Urinary bladder (tissue), 4 donors: Measurements from ENCODE around the gene IL13RA1. TPM values are rescaled to one million over a fixed set of nuclear protein-coding genes. Genes with fewer than 3 reads are reported as not detected.
"Not testable (repeated sequence)": the region's sequence is repeated elsewhere in the genome, so short reads cannot be mapped to it uniquely, and the experiment has no call there.

ENCODE experiments used
- DNase-seq: peaks from one replicate; pipeline ENCODE4 v3.0.0-alpha.2; 2015; ENCODE audit errors: extremely low spot score
- H3K27ac ChIP-seq: one replicate; pipeline ENCODE4 v1.5.1; 2013; ENCODE audit warnings: low read depth, mild to moderate bottlenecking, moderate library complexity
- H3K36me3 ChIP-seq: one replicate; pipeline ENCODE4 v1.6.1; 2013; ENCODE audit warnings: mild to moderate bottlenecking, moderate library complexity; ENCODE audit not compliant: insufficient read depth
- H3K4me1 ChIP-seq: one replicate; pipeline ENCODE4 v1.6.1; 2013; ENCODE audit warnings: mild to moderate bottlenecking, moderate library complexity; ENCODE audit not compliant: insufficient read depth
- H3K4me3 ChIP-seq: one replicate; pipeline ENCODE4 v1.5.1; 2013; ENCODE audit warnings: low read depth, low read length
- WGBS: extraction: QIAGEN DNeasy Blood & Tissue Kit; methylation state at CpG from one replicate; pipeline ENCODE4 v1.1.7; 2013; 5-methylcytosine and 5-hydroxymethylcytosine counted together
- polyA plus RNA-seq: library from polyadenylated mRNA; stranded (reverse); fragments of 200-250 nt; gene quantifications from one replicate; pipeline ENCODE4 v1.2.3, GENCODE V29; 2013
- total RNA-seq: library from RNA; depleted of rRNA; stranded (reverse); fragments of >200 nt; gene quantifications from one replicate; pipeline ENCODE4 v1.2.3, GENCODE V29; 2014
- donor health status: healthy with polysubstance abuse.
- donor health status: healthy.

The IL13RA1 gene
- 36.7 TPM for total RNA-seq
- 30.1 TPM for polyA plus RNA-seq

GRCh38 chrX:118726887-118727685 is at the start of gene IL13RA1:
Gene IL13RA1, plus strand, starts transcription at chrX:118727606. Its CDS starts 33 bp downstream, at chrX:118727639.
- peak within 1 kb of the TSS; percentile 84 for H3K4me3 ChIP-seq
- peak within 1 kb of the TSS; percentile 73 for H3K27ac ChIP-seq
- DNase-seq, result no peak
- no peaks in the 10 kb centered on the region for H3K36me3 ChIP-seq
- H3K4me1 ChIP-seq, result no peaks in the 10 kb centered on the region
- WGBS, result 4% methylated on average over 54 of the region's 56 CpGs

- Histone ChIP-seq H3K4me1 (no peaks in the 10 kb centered on the region), H3K27ac (no peak overlapping the region), H3K4me3 (no peak overlapping the region), H3K36me3 (no peaks in the 10 kb centered on the region)
- DNase-seq, result no peak
- 93% methylated on average over 1 of the region's 1 CpG for WGBS
Observed at GRCh38 chrX:118679290-118679689, 48.1 kb upstream of the IL13RA1 start.

GRCh38 chrX:118682258-118683014 is 45.0 kb upstream of the IL13RA1 start:
- no peak for DNase-seq
- Histone ChIP-seq H3K27ac (no peak overlapping the region), H3K4me3 (no peak overlapping the region), H3K36me3 (no peaks in the 10 kb centered on the region), H3K4me1 (no peaks in the 10 kb centered on the region)
- 45% methylated on average over 2 of the region's 2 CpGs for WGBS

- no peaks in the 10 kb centered on the region for H3K36me3 ChIP-seq
- 67% methylated on average over 3 of the region's 3 CpGs for WGBS
- no peak overlapping the region for H3K27ac ChIP-seq
- H3K4me1 ChIP-seq, result no peaks in the 10 kb centered on the region
- H3K4me3 ChIP-seq, result no peak overlapping the region
- no peak for DNase-seq
Observed at GRCh38 chrX:118685393-118685792, 42.0 kb upstream of the IL13RA1 start.

- no peak for DNase-seq
- WGBS, result 93% methylated on average over 3 of the region's 3 CpGs
- no peaks in the 10 kb centered on the region for H3K4me1 ChIP-seq
- no peak overlapping the region for H3K27ac ChIP-seq
- no peaks in the 10 kb centered on the region for H3K36me3 ChIP-seq
- H3K4me3 ChIP-seq, result no peak overlapping the region
Observed at GRCh38 chrX:118688935-118689334, 38.5 kb upstream of the IL13RA1 start.

- WGBS, result 53% methylated on average over 2 of the region's 2 CpGs
- H3K4me3 ChIP-seq, result no peak overlapping the region
- H3K27ac ChIP-seq, result no peak overlapping the region
- DNase-seq, result no peak
- H3K4me1 ChIP-seq, result no peaks in the 10 kb centered on the region
- no peaks in the 10 kb centered on the region for H3K36me3 ChIP-seq
Observed at GRCh38 chrX:118693843-118694242, 33.6 kb upstream of the IL13RA1 start.

GRCh38 chrX:118694638-118695037 is 32.8 kb upstream of the IL13RA1 start:
- no peak overlapping the region for H3K4me3 ChIP-seq
- no peak overlapping the region for H3K27ac ChIP-seq
- H3K36me3 ChIP-seq, result no peaks in the 10 kb centered on the region
- WGBS, result 52% methylated on average over 6 of the region's 6 CpGs
- DNase-seq, result no peak
- H3K4me1 ChIP-seq, result no peaks in the 10 kb centered on the region

- DNase-seq, result no peak
- 71% methylated on average over 5 of the region's 5 CpGs for WGBS
- Histone ChIP-seq H3K27ac (no peak overlapping the region), H3K4me1 (no peaks in the 10 kb centered on the region), H3K4me3 (no peak overlapping the region), H3K36me3 (no peaks in the 10 kb centered on the region)
Observed at GRCh38 chrX:118698516-118699170, 28.8 kb upstream of the IL13RA1 start.

- H3K4me3 ChIP-seq, result no peak overlapping the region
- no peaks in the 10 kb centered on the region for H3K36me3 ChIP-seq
- H3K27ac ChIP-seq, result no peak overlapping the region
- no peaks in the 10 kb centered on the region for H3K4me1 ChIP-seq
- DNase-seq, result no peak
- WGBS, result 90% methylated on average over 5 of the region's 5 CpGs
Observed at GRCh38 chrX:118702741-118703140, 24.7 kb upstream of the IL13RA1 start.

GRCh38 chrX:118706681-118707080 is 20.7 kb upstream of the IL13RA1 start:
- Histone ChIP-seq H3K4me3 (no peak overlapping the region), H3K36me3 (no peaks in the 10 kb centered on the region), H3K4me1 (no peaks in the 10 kb centered on the region), H3K27ac (no peak overlapping the region)
- 95% methylated on average over 4 of the region's 4 CpGs for WGBS
- DNase-seq, result no peak

GRCh38 chrX:118714521-118714920 is 12.9 kb upstream of the IL13RA1 start:
- H3K36me3 ChIP-seq, result no peaks in the 10 kb centered on the region
- no peak overlapping the region for H3K4me3 ChIP-seq
- DNase-seq, result no peak
- no peaks in the 10 kb centered on the region for H3K4me1 ChIP-seq
- H3K27ac ChIP-seq, result no peak overlapping the region
- 84% methylated on average over 1 of the region's 1 CpG for WGBS

- not testable (repeated sequence) for H3K36me3 ChIP-seq, H3K27ac ChIP-seq, H3K4me1 ChIP-seq, H3K4me3 ChIP-seq, DNase-seq
- WGBS, result 77% methylated on average over 14 of the region's 14 CpGs
Observed at GRCh38 chrX:118715917-118716316, 11.5 kb upstream of the IL13RA1 start.

- not testable (repeated sequence) for H3K36me3 ChIP-seq, DNase-seq
- WGBS, result 96% methylated on average over 25 of the region's 28 CpGs
Observed at GRCh38 chrX:118716833-118717232, 10.6 kb upstream of the IL13RA1 start.

More at GRCh38 chrX:118716833-118717232, 10.6 kb upstream of the IL13RA1 start:
- not testable (repeated sequence) for H3K27ac ChIP-seq, H3K4me3 ChIP-seq, H3K4me1 ChIP-seq
